ENCODE measurements around the gene RUNX3.
A peak's percentile ranks its signal among the peaks of the same experiment; 100 is the strongest.

RUNX3 gene

GRCh38 chr1:24945354-24946326, 15.6 kb upstream of the RUNX3 start:
- no peak for DNase-seq

- DNase-seq, result no peak
Measured at GRCh38 chr1:24944318-24944717, 14.2 kb upstream of the RUNX3 start.

GRCh38 chr1:24942789-24943188, 12.7 kb upstream of the RUNX3 start:
- DNase-seq, result no peak

GRCh38 chr1:24941564-24941963, 11.5 kb upstream of the RUNX3 start:
- DNase-seq, result no peak

- no peak for DNase-seq
Measured at GRCh38 chr1:24940231-24940630, 10.2 kb upstream of the RUNX3 start.

GRCh38 chr1:24939675-24940193, 9.7 kb upstream of the RUNX3 start:
- DNase-seq, result no peak

GRCh38 chr1:24939040-24939674, 9.1 kb upstream of the RUNX3 start:
- DNase-seq, result no peak

GRCh38 chr1:24938276-24938675, 8.2 kb upstream of the RUNX3 start:
- no peak for DNase-seq

GRCh38 chr1:24936684-24937083, 6.6 kb upstream of the RUNX3 start:
- DNase-seq, result no peak

- no peak for DNase-seq
Measured at GRCh38 chr1:24935615-24936484, 5.8 kb upstream of the RUNX3 start.

GRCh38 chr1:24935196-24935526, 5.1 kb upstream of the RUNX3 start:
- no peak for DNase-seq

- DNase-seq, result no peak
Measured at GRCh38 chr1:24934310-24935195, 4.5 kb upstream of the RUNX3 start.

- DNase-seq, result no peak
Measured at GRCh38 chr1:24933468-24933867, 3.4 kb upstream of the RUNX3 start.

GRCh38 chr1:24932725-24933294, 2.7 kb upstream of the RUNX3 start:
- DNase-seq, result no peak

- DNase-seq, result peak; percentile 71
Measured at GRCh38 chr1:24932284-24932683, 2.2 kb upstream of the RUNX3 start.

- DNase-seq, result no peak
Measured at GRCh38 chr1:24931468-24932231, 1.6 kb upstream of the RUNX3 start.

GRCh38 chr1:24931146-24931467, 1.0 kb upstream of the RUNX3 start:
- no peak for DNase-seq

GRCh38 chr1:24929398-24930259, 447 bp downstream of the RUNX3 start:
- peak; percentile 67 for DNase-seq

- DNase-seq, result peak; percentile 65
Measured at GRCh38 chr1:24928689-24929397, 1.2 kb downstream of the RUNX3 start.
